ENCODE data around the gene CPA1.
A peak's percentile ranks its signal among the peaks of the same experiment; 100 is the strongest.

CPA1 gene

DNA sequence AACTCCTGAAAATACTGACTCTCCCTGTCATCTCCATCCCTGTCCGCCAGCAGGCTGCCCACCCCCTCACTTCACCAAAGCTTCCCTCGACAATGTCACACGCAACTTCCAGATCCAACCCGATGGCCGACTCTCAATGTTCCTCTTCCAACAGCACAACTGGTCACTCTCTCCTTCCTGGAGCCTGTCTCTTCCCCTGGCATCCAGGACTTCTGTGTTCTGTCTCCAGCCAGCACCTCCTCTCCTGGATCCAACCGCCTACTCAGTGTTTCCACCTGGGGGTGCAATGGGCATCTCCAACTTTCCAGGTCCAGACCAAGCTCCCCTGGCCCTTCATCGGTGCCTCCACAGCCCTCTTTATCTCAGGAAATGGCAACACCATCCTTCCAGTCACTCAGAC lies 27.1 kb upstream of the CPA1 start:
- H3K4me3 ChIP-seq (ENCODE audit: severe bottlenecking) = no peak overlapping the region
- H3K4me1 ChIP-seq (ENCODE audit: insufficient read depth, poor library complexity, severe bottlenecking) = peaks cover 35% of the 10 kb centered on the region
- DNase-seq (ENCODE audit: low spot score) (no peak), ATAC-seq (ENCODE audit: low read depth) (no peak)
- no peaks in the 10 kb centered on the region for H3K36me3 ChIP-seq (ENCODE audit: low read depth)
- H3K27me3 ChIP-seq (ENCODE audit: insufficient read depth, poor library complexity, severe bottlenecking) = no peaks in the 10 kb centered on the region
- H3K9me3 ChIP-seq (ENCODE audit: severe bottlenecking) = no peaks in the 10 kb centered on the region
- TF ChIP-seq CTCF (IDR thresholded peaks at IDR 0.05; ENCODE audit: poor library complexity, severe bottlenecking) = no peak
- H3K27ac ChIP-seq (ENCODE audit: poor library complexity, severe bottlenecking) = peak overlapping the region; percentile 51

GRCh38 chr7:130356121-130356875 lies 24.0 kb upstream of the CPA1 start:
- Histone ChIP-seq H3K36me3 (ENCODE audit: low read depth) (no peaks in the 10 kb centered on the region), H3K4me1 (ENCODE audit: insufficient read depth, poor library complexity, severe bottlenecking) (peaks cover 35% of the 10 kb centered on the region), H3K4me3 (ENCODE audit: severe bottlenecking) (no peak overlapping the region), H3K27ac (ENCODE audit: poor library complexity, severe bottlenecking) (peak overlapping the region; percentile 98), H3K9me3 (ENCODE audit: severe bottlenecking) (peaks cover 9% of the 10 kb centered on the region), H3K27me3 (ENCODE audit: insufficient read depth, poor library complexity, severe bottlenecking) (no peaks in the 10 kb centered on the region)
- DNase-seq (ENCODE audit: low spot score) (peak; percentile 88), ATAC-seq (ENCODE audit: low read depth) (peak; percentile 94)
- TF ChIP-seq CTCF (IDR thresholded peaks at IDR 0.05; ENCODE audit: poor library complexity, severe bottlenecking) = no peak

DNA sequence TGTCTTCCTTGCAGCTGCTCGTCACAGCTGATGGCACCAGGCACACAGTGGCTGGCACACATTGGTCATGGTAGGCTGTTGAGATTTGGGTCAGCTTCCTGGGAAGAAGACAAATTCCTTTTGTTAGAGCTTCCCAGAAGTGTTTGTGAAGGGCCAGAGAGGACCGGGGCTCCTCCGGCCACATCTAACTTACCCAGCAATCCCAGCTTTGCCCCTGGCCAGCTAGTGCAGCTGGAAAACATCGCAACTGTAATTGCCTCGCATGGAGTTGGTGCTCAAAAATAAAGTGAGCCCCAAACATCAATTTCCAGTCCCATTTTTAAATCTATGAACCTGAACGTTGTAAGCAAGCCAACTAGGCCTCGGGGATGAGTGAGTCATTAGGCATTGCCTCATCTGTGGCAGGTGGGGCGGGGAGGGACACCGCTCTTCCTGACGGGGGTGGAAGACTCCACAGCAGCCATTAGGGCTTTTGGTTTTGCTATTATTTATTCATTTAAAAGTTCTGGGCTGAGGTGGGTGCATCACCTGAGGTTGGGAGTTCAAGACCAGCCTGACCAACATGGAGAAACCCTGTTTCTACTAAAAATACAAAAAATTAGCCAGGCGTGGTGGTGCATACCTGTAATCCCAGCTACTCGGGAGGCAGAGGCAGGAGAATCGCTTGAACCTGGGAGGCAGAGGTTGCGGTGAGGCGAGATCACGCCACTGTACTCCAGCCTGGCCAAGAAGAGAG lies 23.2 kb upstream of the CPA1 start:
- Histone ChIP-seq H3K36me3 (ENCODE audit: low read depth) (no peaks in the 10 kb centered on the region), H3K9me3 (ENCODE audit: severe bottlenecking) (peaks cover 9% of the 10 kb centered on the region), H3K4me1 (ENCODE audit: insufficient read depth, poor library complexity, severe bottlenecking) (peaks cover 35% of the 10 kb centered on the region), H3K4me3 (ENCODE audit: severe bottlenecking) (no peak overlapping the region), H3K27me3 (ENCODE audit: insufficient read depth, poor library complexity, severe bottlenecking) (no peaks in the 10 kb centered on the region), H3K27ac (ENCODE audit: poor library complexity, severe bottlenecking) (peak overlapping the region; percentile 98)
- no peak for TF ChIP-seq CTCF (IDR thresholded peaks at IDR 0.05; ENCODE audit: poor library complexity, severe bottlenecking)
- DNase-seq (ENCODE audit: low spot score) (peak; percentile 86), ATAC-seq (ENCODE audit: low read depth) (peak; percentile 51)

GRCh38 chr7:130358471-130358870 lies 21.8 kb upstream of the CPA1 start:
- Histone ChIP-seq H3K36me3 (ENCODE audit: low read depth) (no peaks in the 10 kb centered on the region), H3K27me3 (ENCODE audit: insufficient read depth, poor library complexity, severe bottlenecking) (no peaks in the 10 kb centered on the region), H3K27ac (ENCODE audit: poor library complexity, severe bottlenecking) (peak overlapping the region; percentile 98), H3K4me1 (ENCODE audit: insufficient read depth, poor library complexity, severe bottlenecking) (peaks cover 28% of the 10 kb centered on the region), H3K4me3 (ENCODE audit: severe bottlenecking) (no peak overlapping the region), H3K9me3 (ENCODE audit: severe bottlenecking) (peaks cover 9% of the 10 kb centered on the region)
- ATAC-seq (ENCODE audit: low read depth) (no peak), DNase-seq (ENCODE audit: low spot score) (peak; percentile 22)
- no peak for TF ChIP-seq CTCF (IDR thresholded peaks at IDR 0.05; ENCODE audit: poor library complexity, severe bottlenecking)

All from RWPE2 (cell line).